Esophagus muscularis mucosa (tissue), 3 donors: Measurements from ENCODE around the gene UHMK1.

Source experiments
- CTCF ChIP-seq, 3 experiments: fragments of 200-600 bp in 2 of 3; fragments of 450-650 bp in 1 of 3; sonication (generic) in 2 of 3; IDR thresholded peaks; one replicate each; pipeline ENCODE4 v1.5.1; 2017 to 2019; ENCODE audit warnings: antibody characterized with exemption in 3 of 3, mild to moderate bottlenecking in 2 of 3, moderate library complexity in 1 of 3
- POLR2A ChIP-seq: fragments of 450-650 bp; IDR thresholded peaks from one replicate; pipeline ENCODE4 v1.6.1; 2017; ENCODE audit warnings: antibody characterized with exemption, moderate library complexity, mild to moderate bottlenecking, low read depth
- POLR2AphosphoS5 ChIP-seq, 2 donors: sonication (generic); formaldehyde crosslinking; IDR thresholded peaks; one replicate each; pipeline ENCODE4 v1.6.1; 2017; ENCODE audit warnings: antibody characterized with exemption in 2 of 2

DNA sequence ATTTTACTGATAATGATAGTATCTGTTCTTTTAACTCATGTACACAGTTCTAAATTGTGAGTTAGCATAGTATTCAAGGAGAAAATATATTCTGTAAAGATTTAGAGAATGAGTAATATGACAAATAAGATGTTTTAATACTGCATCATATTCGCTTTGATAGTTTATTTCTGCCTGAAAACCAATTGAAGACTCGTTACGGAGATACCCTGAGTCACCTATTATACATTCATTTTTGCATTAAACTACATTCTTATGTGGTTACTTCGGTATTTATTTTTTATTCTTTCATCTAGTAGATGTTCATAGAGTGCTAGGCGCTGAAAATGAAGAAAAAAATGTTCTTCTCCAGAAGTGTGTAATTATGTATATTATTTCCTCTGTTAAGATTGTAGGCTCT lies 5.3 kb downstream of the UHMK1 start:
- TF ChIP-seq POLR2AphosphoS5 (IDR thresholded peaks at IDR 0.05) (no peak), POLR2A (no peak), CTCF (IDR thresholded peaks at IDR 0.05) (no peak)
